Measurements from ENCODE around the gene DIP2C.
"Not testable (repeated sequence)": the region's sequence is repeated elsewhere in the genome, so short reads cannot be mapped to it uniquely, and the experiment has no call there.

DIP2C gene

GRCh38 chr10:689452-690371, at the start of gene DIP2C:
Gene DIP2C, minus strand, starts transcription at chr10:689668. Its CDS starts 90 bp downstream, at chr10:689578.
- peak; percentile 81 for DNase-seq (ENCODE audit: low spot score)

- no peak for DNase-seq (ENCODE audit: low spot score)
Observed at GRCh38 chr10:734481-734880, 45.0 kb upstream of the DIP2C start.

GRCh38 chr10:733086-733485, 43.6 kb upstream of the DIP2C start:
- no peak for DNase-seq (ENCODE audit: low spot score)

GRCh38 chr10:729213-729612, 39.7 kb upstream of the DIP2C start:
- no peak for DNase-seq (ENCODE audit: low spot score)

GRCh38 chr10:728603-729002, 39.1 kb upstream of the DIP2C start:
- DNase-seq (ENCODE audit: low spot score) = no peak

GRCh38 chr10:727162-727790, 37.8 kb upstream of the DIP2C start:
- DNase-seq (ENCODE audit: low spot score) = no peak

- DNase-seq (ENCODE audit: low spot score) = no peak
Observed at GRCh38 chr10:725786-726185, 36.3 kb upstream of the DIP2C start.

GRCh38 chr10:725302-725701, 35.8 kb upstream of the DIP2C start:
- no peak for DNase-seq (ENCODE audit: low spot score)

- no peak for DNase-seq (ENCODE audit: low spot score)
Observed at GRCh38 chr10:723973-724372, 34.5 kb upstream of the DIP2C start.

- no peak for DNase-seq (ENCODE audit: low spot score)
Observed at GRCh38 chr10:722281-723060, 33.0 kb upstream of the DIP2C start.

- DNase-seq (ENCODE audit: low spot score) = no peak
Observed at GRCh38 chr10:718143-718700, 28.8 kb upstream of the DIP2C start.

GRCh38 chr10:717458-717857, 28.0 kb upstream of the DIP2C start:
- no peak for DNase-seq (ENCODE audit: low spot score)

- DNase-seq (ENCODE audit: low spot score) = no peak
Observed at GRCh38 chr10:716821-717220, 27.4 kb upstream of the DIP2C start.

GRCh38 chr10:714214-714613, 24.7 kb upstream of the DIP2C start:
- no peak for DNase-seq (ENCODE audit: low spot score)

- DNase-seq (ENCODE audit: low spot score) = no peak
Observed at GRCh38 chr10:712575-712974, 23.1 kb upstream of the DIP2C start.

- peak; percentile 4 for DNase-seq (ENCODE audit: low spot score)
Observed at GRCh38 chr10:712089-712488, 22.6 kb upstream of the DIP2C start.

- DNase-seq (ENCODE audit: low spot score) = no peak
Observed at GRCh38 chr10:707861-708260, 18.4 kb upstream of the DIP2C start.

GRCh38 chr10:707456-707855, 18.0 kb upstream of the DIP2C start:
- no peak for DNase-seq (ENCODE audit: low spot score)

- no peak for DNase-seq (ENCODE audit: low spot score)
Observed at GRCh38 chr10:703118-703517, 13.7 kb upstream of the DIP2C start.

GRCh38 chr10:700183-700582, 10.7 kb upstream of the DIP2C start:
- DNase-seq (ENCODE audit: low spot score) = not testable (repeated sequence)

GRCh38 chr10:697097-697875, 7.8 kb upstream of the DIP2C start:
- DNase-seq (ENCODE audit: low spot score) = no peak

- DNase-seq (ENCODE audit: low spot score) = no peak
Observed at GRCh38 chr10:695396-695795, 5.9 kb upstream of the DIP2C start.

Data from kidney tubule cell (primary cell).